ENCODE data around the gene MAGOH.
A peak's percentile ranks its signal among the peaks of the same experiment; 100 is the strongest.

Gene MAGOH

GRCh38 chr1:53259932-53260331 lies 21.6 kb upstream of the MAGOH start:
- no peak overlapping the region for H3K27ac ChIP-seq
- no peak for TF ChIP-seq Cebpa-rat (IDR thresholded peaks at IDR 0.05)
- no peaks in the 10 kb centered on the region for H3K9me3 ChIP-seq
- H3K36me3 ChIP-seq = peaks cover 100% of the 10 kb centered on the region
- no peaks in the 10 kb centered on the region for H4K20me1 ChIP-seq
- H3K4me2 ChIP-seq = no peak overlapping the region
- H3K4me3 ChIP-seq = no peak overlapping the region
- no peaks in the 10 kb centered on the region for H3K27me3 ChIP-seq
- H3K9ac ChIP-seq = no peak overlapping the region
- H3K4me1 ChIP-seq = no peaks in the 10 kb centered on the region

DNA sequence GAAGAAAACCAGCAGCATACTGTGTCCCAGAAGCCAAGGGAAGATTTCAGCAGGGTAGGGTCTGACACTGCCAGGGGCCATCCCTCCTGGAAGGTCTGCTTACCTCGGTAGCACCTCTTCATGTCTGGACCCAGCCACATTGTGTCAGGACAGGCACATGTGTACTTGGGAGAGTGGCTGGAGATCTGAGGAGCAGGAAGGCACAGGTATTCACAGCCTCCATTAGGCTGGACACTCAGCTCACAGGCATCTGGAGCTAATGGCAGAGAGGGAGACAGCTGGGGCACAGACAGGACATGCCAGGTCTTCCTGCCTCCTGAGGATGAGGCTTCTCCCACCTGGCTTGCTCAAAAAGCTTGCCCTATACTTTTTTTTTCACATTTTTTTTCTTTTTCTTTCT lies 19.9 kb upstream of the MAGOH start:
- H3K4me2 ChIP-seq = no peak overlapping the region
- H3K27ac ChIP-seq = no peak overlapping the region
- no peak overlapping the region for H3K4me3 ChIP-seq
- H3K4me1 ChIP-seq = no peaks in the 10 kb centered on the region
- no peaks in the 10 kb centered on the region for H4K20me1 ChIP-seq
- no peak for TF ChIP-seq Cebpa-rat (IDR thresholded peaks at IDR 0.05)
- no peak overlapping the region for H3K9ac ChIP-seq
- H3K27me3 ChIP-seq = no peaks in the 10 kb centered on the region
- peaks cover 99% of the 10 kb centered on the region for H3K36me3 ChIP-seq
- no peaks in the 10 kb centered on the region for H3K9me3 ChIP-seq

- Histone ChIP-seq H3K27ac (no peak overlapping the region), H4K20me1 (no peaks in the 10 kb centered on the region), H3K4me2 (no peak overlapping the region), H3K27me3 (no peaks in the 10 kb centered on the region), H3K9me3 (no peaks in the 10 kb centered on the region), H3K9ac (no peak overlapping the region), H3K4me1 (no peaks in the 10 kb centered on the region), H3K4me3 (no peak overlapping the region), H3K36me3 (peaks cover 93% of the 10 kb centered on the region)
- TF ChIP-seq Cebpa-rat (IDR thresholded peaks at IDR 0.05) = no peak
Observed at GRCh38 chr1:53257454-53258081, 19.2 kb upstream of the MAGOH start.

DNA sequence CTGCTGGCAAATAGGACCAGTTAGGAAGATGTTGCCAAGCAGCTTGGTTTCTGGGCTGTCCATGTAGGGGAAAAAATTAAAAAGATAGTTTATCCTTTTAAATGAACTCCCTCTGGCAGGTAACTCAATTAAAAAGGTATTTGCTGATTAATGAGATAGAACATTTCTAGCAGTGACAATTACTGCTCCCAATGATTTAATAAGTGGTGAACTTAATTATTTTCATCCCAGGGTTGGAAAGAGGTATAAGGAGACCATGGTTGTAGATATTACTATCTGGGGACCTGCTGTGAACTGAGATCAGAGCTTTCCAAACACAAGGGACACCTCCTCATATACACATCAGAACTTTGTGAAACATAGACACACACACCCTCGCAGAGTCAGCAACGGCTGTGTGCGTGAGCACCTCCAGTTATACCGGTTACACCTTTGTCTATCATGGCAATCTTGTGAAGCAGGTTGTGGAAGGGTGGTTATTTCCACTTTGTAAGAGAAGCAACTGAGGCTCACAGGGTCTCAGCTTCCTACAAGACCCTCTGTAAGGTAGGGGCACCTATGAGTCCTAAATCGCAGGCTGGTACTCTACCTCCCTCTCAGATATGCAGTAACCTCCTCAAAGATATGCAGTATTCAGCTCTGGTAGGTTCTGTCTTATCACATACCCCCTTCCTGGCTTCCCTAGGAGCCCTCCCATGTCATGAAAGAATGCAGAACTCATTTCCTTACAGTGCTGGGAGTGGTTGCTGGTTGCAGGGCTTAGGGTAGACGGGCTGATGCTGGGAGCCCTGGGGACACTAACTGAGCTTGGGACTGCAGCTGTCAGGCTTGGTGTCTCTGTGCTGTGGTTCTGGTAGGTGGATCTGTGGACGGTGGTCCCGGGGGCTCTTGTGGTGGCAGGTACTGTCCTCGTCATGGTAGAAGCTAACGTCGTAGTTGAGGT lies 18.5 kb upstream of the MAGOH start:
- Histone ChIP-seq H3K36me3 (peaks cover 93% of the 10 kb centered on the region), H3K9ac (no peak overlapping the region), H3K27me3 (no peaks in the 10 kb centered on the region), H3K27ac (no peak overlapping the region), H3K4me2 (no peak overlapping the region), H3K4me1 (no peaks in the 10 kb centered on the region), H3K9me3 (no peaks in the 10 kb centered on the region), H3K4me3 (no peak overlapping the region), H4K20me1 (no peaks in the 10 kb centered on the region)
- no peak for TF ChIP-seq Cebpa-rat (IDR thresholded peaks at IDR 0.05)

GRCh38 chr1:53255031-53255430 lies 16.7 kb upstream of the MAGOH start:
- TF ChIP-seq Cebpa-rat (IDR thresholded peaks at IDR 0.05) = no peak
- no peak overlapping the region for H3K9ac ChIP-seq
- H3K9me3 ChIP-seq = no peaks in the 10 kb centered on the region
- H3K4me3 ChIP-seq = no peak overlapping the region
- no peak overlapping the region for H3K4me2 ChIP-seq
- H3K27ac ChIP-seq = no peak overlapping the region
- peaks cover 93% of the 10 kb centered on the region for H3K36me3 ChIP-seq
- no peaks in the 10 kb centered on the region for H3K4me1 ChIP-seq
- H4K20me1 ChIP-seq = no peaks in the 10 kb centered on the region
- H3K27me3 ChIP-seq = no peaks in the 10 kb centered on the region

DNA sequence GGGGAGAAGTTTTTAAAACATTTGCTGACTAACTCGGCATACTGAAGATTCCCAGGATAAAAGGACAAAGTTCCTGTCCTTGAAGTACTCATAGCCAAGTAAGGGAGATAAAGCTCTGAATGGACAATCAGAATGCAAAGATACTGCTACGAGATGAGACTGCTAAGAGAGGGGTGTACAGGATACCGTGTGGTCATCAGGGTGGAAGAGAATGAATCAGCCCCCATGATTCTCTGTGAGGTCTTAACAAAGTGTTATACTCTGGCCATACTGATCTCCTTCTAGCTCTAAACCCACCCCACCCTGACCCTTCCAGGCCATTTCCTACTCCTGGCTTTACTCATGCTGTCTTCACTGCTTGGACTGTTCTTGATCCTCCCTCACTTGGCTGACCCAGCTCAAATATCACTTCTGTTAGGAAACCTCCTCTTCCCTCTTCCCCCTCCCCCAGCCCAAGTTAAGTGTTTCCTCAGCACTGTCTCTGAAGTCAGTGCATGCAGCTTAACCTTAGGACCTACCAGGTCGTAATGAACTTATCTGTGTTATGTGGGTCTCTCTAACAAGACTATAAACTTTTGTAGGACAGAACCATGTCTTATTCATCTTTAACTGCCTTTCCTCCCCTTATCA lies 15.8 kb upstream of the MAGOH start:
- no peaks in the 10 kb centered on the region for H3K4me1 ChIP-seq
- H3K27ac ChIP-seq = no peak overlapping the region
- no peak overlapping the region for H3K9ac ChIP-seq
- no peaks in the 10 kb centered on the region for H3K27me3 ChIP-seq
- H3K36me3 ChIP-seq = peaks cover 93% of the 10 kb centered on the region
- H3K4me3 ChIP-seq = no peak overlapping the region
- H3K4me2 ChIP-seq = no peak overlapping the region
- TF ChIP-seq Cebpa-rat (IDR thresholded peaks at IDR 0.05) = no peak
- H4K20me1 ChIP-seq = no peaks in the 10 kb centered on the region
- no peaks in the 10 kb centered on the region for H3K9me3 ChIP-seq

GRCh38 chr1:53250325-53250724 lies 12.0 kb upstream of the MAGOH start:
- no peak for TF ChIP-seq Cebpa-rat (IDR thresholded peaks at IDR 0.05)
- Histone ChIP-seq H3K9me3 (no peaks in the 10 kb centered on the region), H3K4me1 (peaks cover 19% of the 10 kb centered on the region), H3K27ac (no peak overlapping the region), H3K36me3 (peaks cover 93% of the 10 kb centered on the region), H3K9ac (no peak overlapping the region), H3K27me3 (no peaks in the 10 kb centered on the region), H3K4me3 (no peak overlapping the region), H4K20me1 (no peaks in the 10 kb centered on the region), H3K4me2 (no peak overlapping the region)

DNA sequence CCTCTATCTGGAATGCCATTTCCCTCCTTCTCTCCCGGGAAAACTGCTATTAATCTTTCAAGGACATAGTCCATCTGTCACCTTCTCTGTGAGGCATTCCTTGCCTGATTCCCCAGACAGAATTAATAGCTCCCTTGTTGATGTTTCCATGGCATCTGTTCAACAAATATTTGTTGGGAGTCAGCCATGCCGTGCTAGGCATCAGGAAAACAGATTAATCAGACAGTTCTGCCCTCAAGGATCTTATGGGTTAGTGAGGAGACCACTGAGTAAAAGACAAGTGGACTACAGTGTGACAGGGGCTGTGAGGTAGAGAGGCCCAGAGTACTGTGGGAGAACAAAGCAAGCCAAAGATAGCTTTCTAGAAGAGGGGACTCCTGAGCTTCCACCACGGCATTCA lies 11.4 kb upstream of the MAGOH start:
- no peak for TF ChIP-seq Cebpa-rat (IDR thresholded peaks at IDR 0.05)
- no peak overlapping the region for H3K27ac ChIP-seq

DNA sequence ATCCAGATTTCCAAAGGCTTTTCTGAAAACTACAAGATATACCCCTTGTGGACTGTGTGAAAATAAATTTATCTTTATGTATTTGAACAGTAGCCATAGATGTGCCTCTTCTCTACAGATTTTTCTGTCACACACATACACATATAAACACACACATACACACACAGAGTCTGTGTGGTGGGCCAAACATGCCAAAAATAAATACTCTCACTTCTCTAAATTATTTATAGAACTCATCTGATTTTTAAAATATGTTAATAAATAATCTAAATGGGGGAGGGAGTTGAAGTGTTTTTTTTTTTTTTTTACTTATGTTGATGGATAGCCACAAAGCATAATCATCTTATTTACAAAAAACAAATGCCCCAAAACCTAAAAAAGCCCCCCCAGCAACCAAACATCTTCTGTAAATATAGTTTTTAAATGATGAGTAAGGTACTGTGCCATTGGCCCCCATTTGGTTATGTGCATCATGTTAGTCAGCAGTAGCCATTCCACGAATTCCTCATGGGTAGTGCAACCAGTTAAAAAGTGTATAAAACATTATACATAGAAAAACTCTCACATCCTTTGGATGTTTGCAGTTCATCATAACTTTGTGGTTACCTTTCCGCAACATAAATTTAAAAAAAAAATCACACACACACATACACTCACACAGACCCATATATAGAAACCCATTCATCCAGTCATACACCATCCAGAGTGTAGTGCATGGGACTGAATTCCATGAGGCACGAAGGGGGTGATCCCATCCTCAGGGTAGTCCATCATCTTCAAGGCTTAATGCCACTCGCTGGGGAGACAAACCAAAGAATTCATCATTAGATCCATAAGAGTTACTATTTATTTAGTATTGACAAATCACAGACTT lies 8.2 kb upstream of the MAGOH start:
- Histone ChIP-seq H3K27me3 (no peaks in the 10 kb centered on the region), H3K4me2 (peak overlapping the region; percentile 43), H3K4me3 (no peak overlapping the region), H4K20me1 (no peaks in the 10 kb centered on the region), H3K9ac (no peak overlapping the region), H3K27ac (no peak overlapping the region), H3K36me3 (peaks cover 78% of the 10 kb centered on the region), H3K4me1 (peaks cover 33% of the 10 kb centered on the region), H3K9me3 (no peaks in the 10 kb centered on the region)
- no peak for TF ChIP-seq Cebpa-rat (IDR thresholded peaks at IDR 0.05)

More for the DNA sequence above, 11.4 kb upstream of the MAGOH start:
- peaks cover 23% of the 10 kb centered on the region for H3K4me1 ChIP-seq
- no peaks in the 10 kb centered on the region for H4K20me1 ChIP-seq
- H3K4me2 ChIP-seq = no peak overlapping the region
- H3K36me3 ChIP-seq = peaks cover 93% of the 10 kb centered on the region
- no peak overlapping the region for H3K4me3 ChIP-seq
- H3K9me3 ChIP-seq = no peaks in the 10 kb centered on the region
- H3K27me3 ChIP-seq = no peaks in the 10 kb centered on the region
- H3K9ac ChIP-seq = no peak overlapping the region
